T-cell (primary cell): ENCODE data around the gene ENTPD1. TPM values are rescaled to one million over a fixed set of nuclear protein-coding genes. Genes with fewer than 3 reads are reported as not detected.
"Not testable (repeated sequence)": the region's sequence is repeated elsewhere in the genome, so short reads cannot be mapped to it uniquely, and the experiment has no call there.

ENCODE experiments used
- ATAC-seq, 4 experiments: fragments of 200-7000 bp in 3 of 4; fragments of 150-1000 bp in 1 of 4; cut with Tn5 transposase; replicated peaks in 1 of 4; 1 replicate in 3 of 4; 2 replicates in 1 of 4; pipeline ENCODE4 v1.10.0; 2021; ENCODE audit warnings: moderate library complexity in 3 of 4, mild to moderate bottlenecking in 2 of 4, moderate number of reproducible peaks in 1 of 4
- CTCF ChIA-PET, 2 donors: fragments of 300-600 bp; sonication (Branson Sonifier 250); formaldehyde crosslinking; loops; one replicate each; lab custom pipeline; 2022; ENCODE audit warnings: antibody characterized with exemption in 2 of 2; lab: Charles Lee
- POLR2A ChIA-PET, 2 donors: fragments of 300-600 bp; sonication (Branson Sonifier 250); formaldehyde crosslinking; loops; one replicate each; lab custom pipeline; 2022; ENCODE audit warnings: antibody characterized with exemption in 2 of 2; lab: Charles Lee
- DNase-seq, 35 experiments: peaks; one replicate each; pipeline versions ENCODE4 v3.0.0 to v3.0.0-alpha.2; 2013 to 2023
- H3K27ac ChIP-seq: one replicate; pipeline ENCODE4 v1.5.1; 2013; ENCODE audit warnings: low read length
- H3K27me3 ChIP-seq, 2 experiments: replicated peaks in 1 of 2; 1 replicate in 1 of 2; 2 replicates in 1 of 2; pipeline versions ENCODE4 v1.6.1 to v1.7.0; 2013; ENCODE audit warnings: low read length in 1 of 2, mixed read lengths in 1 of 2; ENCODE audit not compliant: control insufficient read depth in 2 of 2, insufficient read depth in 2 of 2; ENCODE audit errors: extremely low read depth in 1 of 2
- H3K36me3 ChIP-seq, 2 donors: 1 replicate in 1 of 2; 2 replicates in 1 of 2; pipeline versions ENCODE4 v1.6.1 to v1.7.0; 2013; ENCODE audit warnings: low read length in 1 of 2; ENCODE audit not compliant: control insufficient read depth in 2 of 2, insufficient read depth in 1 of 2; ENCODE audit errors: extremely low read depth in 1 of 2
- H3K4me1 ChIP-seq, 2 experiments: 1 replicate in 1 of 2; 2 replicates in 1 of 2; pipeline versions ENCODE4 v1.6.1 to v1.7.0; 2013; ENCODE audit warnings: low read length in 2 of 2, mixed read lengths in 1 of 2; ENCODE audit not compliant: insufficient read depth in 2 of 2, control insufficient read depth in 1 of 2; ENCODE audit errors: extremely low read depth in 1 of 2
- H3K4me3 ChIP-seq, 2 donors: 1 replicate in 1 of 2; 2 replicates in 1 of 2; pipeline versions ENCODE4 v1.5.1 to v1.7.0; 2013; ENCODE audit warnings: mild to moderate bottlenecking in 2 of 2, low read length in 1 of 2, moderate library complexity in 1 of 2; ENCODE audit not compliant: control insufficient read depth in 1 of 2; ENCODE audit errors: extremely low read depth in 1 of 2
- H3K9me3 ChIP-seq: 2 replicates; pipeline ENCODE4 v1.7.0; 2013
- H3K27ac Mint-ChIP-seq, 2 donors: one replicate each; pipeline ENCODE4 v1.8.0; 2020 to 2021; ENCODE audit warnings: mild to moderate bottlenecking in 2 of 2, mixed read lengths in 2 of 2
- H3K27me3 Mint-ChIP-seq, 2 donors: one replicate each; pipeline ENCODE4 v1.8.0; 2021 to 2022; ENCODE audit warnings: mixed read lengths in 2 of 2
- H3K36me3 Mint-ChIP-seq: one replicate; pipeline ENCODE4 v1.8.0; 2021; ENCODE audit warnings: mixed read lengths
- H3K4me1 Mint-ChIP-seq, 3 donors: one replicate each; pipeline ENCODE4 v1.8.0; 2020 to 2022; ENCODE audit warnings: mixed read lengths in 3 of 3, mild to moderate bottlenecking in 1 of 3
- H3K4me3 Mint-ChIP-seq, 3 donors: one replicate each; pipeline ENCODE4 v1.8.0; 2020 to 2022; ENCODE audit warnings: mild to moderate bottlenecking in 3 of 3, mixed read lengths in 3 of 3, moderate library complexity in 3 of 3
- H3K9me3 Mint-ChIP-seq, 3 donors: one replicate each; pipeline ENCODE4 v1.8.0; 2020 to 2022; ENCODE audit warnings: mixed read lengths in 3 of 3
- WGBS: methylation state at CpG from one replicate; pipeline ENCODE4 v1.1.5; 2013; ENCODE audit warnings: missing lambda C conversion rate; ENCODE audit not compliant: insufficient coverage; 5-methylcytosine and 5-hydroxymethylcytosine counted together
- total RNA-seq, 35 experiments: library from RNA in 6 of 35; stranded (reverse) in 6 of 35; fragments of 120-200 nt in 1 of 35; gene quantifications; one replicate each; pipeline versions ENCODE4 v1.2.1 to v1.2.4 and lab custom pipeline; 2013 to 2026

ENTPD1 gene
- total RNA-seq, 5 donors from 2014 or later (not counting 1 experiment from before 2014, with no cell fraction given): 1.5 to 4.6 (median 1.9) TPM

GRCh38 chr10:95906677-95907455, 150.9 kb downstream of the ENTPD1 start:
- peak overlapping the region; percentile 84 to 88 for H3K4me3 ChIP-seq
- CTCF ChIA-PET: interaction anchor here (1.3 to 2.1 kb wide), 2 partner anchors 213 kb away, joined by 3 to 14 read pairs; partner anchors contain the start of gene TCTN3 (in 1 of the 2)
- H3K36me3 ChIP-seq: peaks cover 0 to 13% of the 10 kb centered on the region in 2 donors
- WGBS: 25% methylated on average over 9 of the region's 22 CpGs
- H3K27ac Mint-ChIP-seq: peak overlapping the region; percentile 82 to 85
- peaks cover 11 to 17% (median 16%) of the 10 kb centered on the region in 3 donors for H3K4me1 Mint-ChIP-seq
- H3K9me3 Mint-ChIP-seq: no peaks in the 10 kb centered on the region
- H3K27ac ChIP-seq: peak overlapping the region; percentile 32
- peaks cover 0 to 2% of the 10 kb centered on the region in 2 experiments for H3K4me1 ChIP-seq
- H3K4me3 Mint-ChIP-seq: peak overlapping the region; percentile 89 to 91 (median 89)
- ATAC-seq (peak; percentile 32 to 56 (median 40)), DNase-seq (peak in 25 of 35 experiments; percentile 1 to 56 (median 12))
- POLR2A ChIA-PET: interaction anchor here in 1 of 2 donors (0.6 kb wide), 1 partner anchor 430 kb away, joined by 5 read pairs; no protein-coding TSS in a partner anchor
- H3K9me3 ChIP-seq: no peaks in the 10 kb centered on the region
- no peaks in the 10 kb centered on the region for H3K36me3 Mint-ChIP-seq
- H3K27me3 ChIP-seq: no peaks in the 10 kb centered on the region
- no peaks in the 10 kb centered on the region for H3K27me3 Mint-ChIP-seq

- CTCF ChIA-PET: interaction anchor here (1.3 to 2.1 kb wide), 2 partner anchors 214 kb away, joined by 3 to 14 read pairs; partner anchors contain the start of gene TCTN3 (in 1 of the 2)
These were observed 151.7 kb downstream of the ENTPD1 start, which contains the start of gene CC2D2B for GRCh38 chr10:95907456-95908253. Gene CC2D2B, plus strand, starts transcription at chr10:95907975. Its CDS starts 3,349 bp downstream, at chr10:95911324.

GRCh38 chr10:95908450-95908849, 152.5 kb downstream of the ENTPD1 start:
- Histone ChIP-seq H3K4me1 (peaks cover 0 to 2% of the 10 kb centered on the region in 2 experiments), H3K4me3 (no peak overlapping the region), H3K36me3 (peaks cover 0 to 2% of the 10 kb centered on the region in 2 donors), H3K27ac (no peak overlapping the region), H3K27me3 (no peaks in the 10 kb centered on the region), H3K9me3 (no peaks in the 10 kb centered on the region)
- Mint-ChIP-seq H3K27ac (peak overlapping the region in 1 of 2 donors; percentile 86), H3K9me3 (no peaks in the 10 kb centered on the region), H3K27me3 (no peaks in the 10 kb centered on the region), H3K36me3 (no peaks in the 10 kb centered on the region), H3K4me3 (peak overlapping the region; percentile 89 to 91 (median 89)), H3K4me1 (peaks cover 11 to 17% (median 16%) of the 10 kb centered on the region in 3 donors)
- CTCF ChIA-PET: interaction anchor here (1.3 to 2.1 kb wide), 2 partner anchors 214 to 215 kb away, joined by 3 to 14 read pairs; partner anchors contain the start of gene TCTN3 (in 1 of the 2)
- ATAC-seq: no peak
- 70% methylated on average over 2 of the region's 4 CpGs for WGBS
- POLR2A ChIA-PET: no interaction called here
- DNase-seq: no peak

More at GRCh38 chr10:95907456-95908253, 151.7 kb downstream of the ENTPD1 start, which contains the start of gene CC2D2B:
- POLR2A ChIA-PET: interaction anchor here in 1 of 2 donors (0.6 kb wide), 1 partner anchor 134 kb away, joined by 3 read pairs; no protein-coding TSS in a partner anchor
- Mint-ChIP-seq H3K27me3 (no peaks in the 10 kb centered on the region), H3K36me3 (no peaks in the 10 kb centered on the region), H3K9me3 (no peaks in the 10 kb centered on the region), H3K4me1 (peaks cover 11 to 17% (median 16%) of the 10 kb centered on the region in 3 donors), H3K4me3 (peak within 1 kb of the TSS; percentile 89 to 91 (median 89)), H3K27ac (peak within 1 kb of the TSS; percentile 86 to 88)
- peak; percentile 85 to 90 (median 89) for ATAC-seq
- peaks cover 0 to 9% of the 10 kb centered on the region in 2 donors for H3K36me3 ChIP-seq
- peaks cover 0 to 2% of the 10 kb centered on the region in 2 experiments for H3K4me1 ChIP-seq
- peak in 34 of 35 experiments; percentile 14 to 68 (median 38) for DNase-seq
- peak within 1 kb of the TSS; percentile 69 for H3K27ac ChIP-seq
- peak within 1 kb of the TSS; percentile 84 to 88 for H3K4me3 ChIP-seq
- H3K27me3 ChIP-seq: no peaks in the 10 kb centered on the region
- under 1% methylated on average over 66 of the region's 69 CpGs for WGBS
- H3K9me3 ChIP-seq: no peaks in the 10 kb centered on the region

GRCh38 chr10:95909561-95909960, 153.6 kb downstream of the ENTPD1 start:
- Histone ChIP-seq H3K36me3 (no peaks in the 10 kb centered on the region), H3K4me3 (no peak overlapping the region), H3K27me3 (peaks cover 0 to 2% of the 10 kb centered on the region in 2 experiments), H3K27ac (no peak overlapping the region), H3K9me3 (no peaks in the 10 kb centered on the region), H3K4me1 (peaks cover 0 to 2% of the 10 kb centered on the region in 2 experiments)
- POLR2A ChIA-PET: no interaction called here
- DNase-seq: no peak
- Mint-ChIP-seq H3K27me3 (no peaks in the 10 kb centered on the region), H3K27ac (no peak overlapping the region), H3K36me3 (no peaks in the 10 kb centered on the region), H3K4me3 (no peak overlapping the region), H3K9me3 (no peaks in the 10 kb centered on the region), H3K4me1 (peaks cover 11 to 17% (median 16%) of the 10 kb centered on the region in 3 donors)
- WGBS: 100% methylated on average over 1 of the region's 2 CpGs
- ATAC-seq: no peak
- CTCF ChIA-PET: no interaction called here

GRCh38 chr10:95916039-95916438, 160.1 kb downstream of the ENTPD1 start:
- H3K36me3 Mint-ChIP-seq, H3K4me3 ChIP-seq, CTCF ChIA-PET, H3K4me1 Mint-ChIP-seq, H3K4me3 Mint-ChIP-seq, H3K36me3 ChIP-seq, H3K27ac Mint-ChIP-seq, ATAC-seq, H3K9me3 Mint-ChIP-seq, H3K4me1 ChIP-seq, DNase-seq, H3K27ac ChIP-seq, H3K9me3 ChIP-seq, POLR2A ChIA-PET: not testable (repeated sequence)
- H3K27me3 Mint-ChIP-seq: peaks cover 7 to 19% of the 10 kb centered on the region in 2 donors
- H3K27me3 ChIP-seq: peaks cover 0 to 15% of the 10 kb centered on the region in 2 experiments
